GM06990 (cell line): ENCODE data around the gene JPH4.

ENCODE experiments used
- DNase-seq: peaks from one replicate; pipeline ENCODE4 v3.0.0-alpha.2; 2011; ENCODE audit not compliant: insufficient read length; ENCODE audit errors: extremely low read depth
- H3K27me3 ChIP-seq: replicated peaks from 2 replicates; pipeline ENCODE4 v1.6.0; 2011; ENCODE audit warnings: low read length; ENCODE audit not compliant: control insufficient read depth, insufficient read depth
- H3K36me3 ChIP-seq: 2 replicates; pipeline ENCODE4 v1.5.1; 2011; ENCODE audit warnings: low read length; ENCODE audit not compliant: control insufficient read depth, insufficient read depth
- H3K4me3 ChIP-seq: replicated peaks from 2 replicates; pipeline ENCODE4 v1.5.1; 2011; ENCODE audit warnings: low read depth, mild to moderate bottlenecking, control low read depth, low read length
- CTCF ChIP-seq: IDR thresholded peaks from 2 replicates; pipeline ENCODE4 v1.5.1; 2011; ENCODE audit warnings: low read length, control low read depth, mild to moderate bottlenecking, inconsistent platforms; ENCODE audit not compliant: insufficient read depth, poor library complexity, severe bottlenecking

Gene JPH4

GRCh38 chr14:23578560-23579310, at the start of gene JPH4:
Gene JPH4 (minus strand): TSS chr14:23578790. CDS start chr14:23577453, 1,337 bp downstream.
- no peak for TF ChIP-seq CTCF
- Histone ChIP-seq H3K4me3 (peak within 1 kb of the TSS; percentile 60), H3K27me3 (no peaks in the 10 kb centered on the region; the same call in 1 of the 2 replicates), H3K36me3 (no peaks in the 10 kb centered on the region)
- no peak for DNase-seq

- no peak for TF ChIP-seq CTCF
- Histone ChIP-seq H3K36me3 (no peaks in the 10 kb centered on the region), H3K4me3 (no peak overlapping the region), H3K27me3 (no peaks in the 10 kb centered on the region)
- no peak for DNase-seq
Observed at GRCh38 chr14:23627961-23628360, 49.4 kb upstream of the JPH4 start.

GRCh38 chr14:23626946-23627345, 48.4 kb upstream of the JPH4 start:
- no peak for DNase-seq
- Histone ChIP-seq H3K4me3 (no peak overlapping the region), H3K36me3 (no peaks in the 10 kb centered on the region), H3K27me3 (no peaks in the 10 kb centered on the region)
- TF ChIP-seq CTCF: no peak

- DNase-seq: no peak
- no peak for TF ChIP-seq CTCF
- Histone ChIP-seq H3K27me3 (no peaks in the 10 kb centered on the region), H3K36me3 (no peaks in the 10 kb centered on the region), H3K4me3 (no peak overlapping the region)
Observed at GRCh38 chr14:23624830-23625404, 46.3 kb upstream of the JPH4 start.

- TF ChIP-seq CTCF: no peak
- no peak for DNase-seq
- H3K4me3 ChIP-seq: no peak overlapping the region
- H3K36me3 ChIP-seq: no peaks in the 10 kb centered on the region
- H3K27me3 ChIP-seq: no peaks in the 10 kb centered on the region
Observed at GRCh38 chr14:23623962-23624361, 45.4 kb upstream of the JPH4 start.

- Histone ChIP-seq H3K27me3 (no peaks in the 10 kb centered on the region), H3K36me3 (no peaks in the 10 kb centered on the region), H3K4me3 (no peak overlapping the region)
- no peak for DNase-seq
- no peak for TF ChIP-seq CTCF
Observed at GRCh38 chr14:23622990-23623389, 44.4 kb upstream of the JPH4 start.
